Neural cell (in vitro differentiated cells): ENCODE data around the gene DNAH17. TPM values are rescaled to one million over a fixed set of nuclear protein-coding genes. Genes with fewer than 3 reads are reported as not detected.

Source experiments
- H2AFZ ChIP-seq: fragments of 200-600, 300-800 bp; sonication (generic), shearing (Covaris generic); 2 replicates; pipeline ENCODE4 v1.6.0; 2014; ENCODE audit warnings: low read depth, mild to moderate bottlenecking, antibody characterized with exemption, low read length, moderate library complexity
- H3F3A ChIP-seq: fragments of 200-600 bp; shearing (Covaris generic); 2 replicates; pipeline ENCODE4 v1.6.1; 2016; ENCODE audit warnings: mild to moderate bottlenecking, moderate library complexity, mixed read lengths, antibody characterized with exemption, low read length; ENCODE audit not compliant: insufficient read depth, poor library complexity, severe bottlenecking
- H3K27ac ChIP-seq: fragments of 200-600, 300-800 bp; sonication (generic), shearing (Covaris generic); 2 replicates; pipeline ENCODE4 v1.5.1; 2014; ENCODE audit warnings: mild to moderate bottlenecking, low read length, moderate library complexity
- H3K27me3 ChIP-seq: fragments of 300-800, 200-600 bp; sonication (generic), shearing (Covaris generic); 2 replicates; pipeline ENCODE4 v1.6.0; 2014; ENCODE audit warnings: mild to moderate bottlenecking, low read depth, low read length, moderate library complexity; ENCODE audit not compliant: insufficient read depth
- H3K36me3 ChIP-seq: fragments of 300-800, 200-600 bp; sonication (generic), shearing (Covaris generic); 2 replicates; pipeline ENCODE4 v1.5.1; 2014; ENCODE audit warnings: mild to moderate bottlenecking, antibody characterized with exemption, low read length, moderate library complexity; ENCODE audit not compliant: insufficient read depth
- H3K4me2 ChIP-seq: fragments of 300-800, 200-600 bp; sonication (generic), shearing (Covaris generic); 2 replicates; pipeline ENCODE4 v1.6.0; 2014; ENCODE audit warnings: mild to moderate bottlenecking, low read length
- H3K4me3 ChIP-seq: fragments of 300-800, 200-600 bp; sonication (generic), shearing (Covaris generic); 2 replicates; pipeline ENCODE4 v1.5.1; 2014; ENCODE audit warnings: mild to moderate bottlenecking, low read length, moderate library complexity
- H3K79me2 ChIP-seq: fragments of 200-600 bp; shearing (Covaris generic); replicated peaks from 2 replicates; pipeline ENCODE4 v1.6.0; 2014; ENCODE audit warnings: mild to moderate bottlenecking, low read length, moderate library complexity; ENCODE audit not compliant: insufficient read depth
- H3K9ac ChIP-seq: fragments of 300-800, 200-600 bp; sonication (generic), shearing (Covaris generic); 2 replicates; pipeline ENCODE4 v1.6.1; 2016; ENCODE audit warnings: mild to moderate bottlenecking, low read length, mixed read lengths
- H3K9me2 ChIP-seq: fragments of 200-600 bp; shearing (Covaris generic); 2 replicates; pipeline ENCODE4 v1.6.1; 2016; ENCODE audit warnings: mild to moderate bottlenecking, low read length, mixed read lengths; ENCODE audit not compliant: insufficient read depth
- H3K9me3 ChIP-seq: fragments of 200-600, 300-800 bp; sonication (generic), shearing (Covaris generic); 2 replicates; pipeline ENCODE4 v1.6.1; 2016; ENCODE audit warnings: mild to moderate bottlenecking, mixed run types, low read length, moderate library complexity, mixed read lengths
- H4K20me1 ChIP-seq: fragments of 200-600 bp; shearing (Covaris generic); 2 replicates; pipeline ENCODE4 v1.6.1; 2016; ENCODE audit warnings: mild to moderate bottlenecking, mixed run types; ENCODE audit not compliant: insufficient read depth
- EP300 ChIP-seq: fragments of 450-650 bp; conservative IDR thresholded peaks from 2 replicates; pipeline ENCODE4 v1.6.1; 2014; ENCODE audit warnings: antibody characterized with exemption, mild to moderate bottlenecking, moderate library complexity; ENCODE audit not compliant: poor library complexity, severe bottlenecking
- EZH2 ChIP-seq: fragments of 200-600, 300-800 bp; shearing (Covaris generic), sonication (generic); IDR thresholded peaks from 2 replicates; pipeline ENCODE4 v1.6.1; 2014; ENCODE audit warnings: antibody characterized with exemption, low read length, borderline replicate concordance, mild to moderate bottlenecking; ENCODE audit not compliant: insufficient read depth, poor library complexity, severe bottlenecking
- MXI1 ChIP-seq: fragments of 450-650 bp; conservative IDR thresholded peaks from 2 replicates; pipeline ENCODE4 v1.6.1; 2014; ENCODE audit warnings: antibody characterized with exemption, mild to moderate bottlenecking; ENCODE audit not compliant: poor library complexity, severe bottlenecking
- POLR2AphosphoS5 ChIP-seq: IDR thresholded peaks from 2 replicates; pipeline ENCODE4 v1.6.1; 2012
- RAD21 ChIP-seq: fragments of 450-650 bp; conservative IDR thresholded peaks from 2 replicates; pipeline ENCODE4 v1.6.1; 2014; ENCODE audit warnings: antibody characterized with exemption, mild to moderate bottlenecking, moderate library complexity
- SMC3 ChIP-seq: fragments of 450-650 bp; conservative IDR thresholded peaks from 2 replicates; pipeline ENCODE4 v1.6.1; 2014; ENCODE audit warnings: antibody characterized with exemption, mild to moderate bottlenecking, moderate library complexity; ENCODE audit not compliant: poor library complexity
- TAF1 ChIP-seq: IDR thresholded peaks from 2 replicates; pipeline ENCODE4 v1.6.1; 2012; ENCODE audit warnings: low read depth
- polyA plus RNA-seq: library from polyadenylated mRNA; depleted of rRNA; stranded (reverse); fragments of >200 nt; gene quantifications from 2 replicates; pipeline ENCODE4 v1.2.3, GENCODE V29; 2014
- TF ChIP-seq, protein P1 (sequence below): IDR thresholded peaks from 2 replicates; pipeline ENCODE4 v1.6.1; 2012; ENCODE audit warnings: borderline replicate concordance
- TF ChIP-seq, protein P2 (sequence below): fragments of 450-650 bp; IDR thresholded peaks from 2 replicates; pipeline ENCODE4 v1.5.1; 2014; ENCODE audit warnings: antibody characterized with exemption, mild to moderate bottlenecking, moderate library complexity; ENCODE audit not compliant: poor library complexity, severe bottlenecking

Gene DNAH17
- polyA plus RNA-seq, 1 donor from 2014 or later = not detected

- no peaks in the 10 kb centered on the region for H3F3A ChIP-seq
- no peaks in the 10 kb centered on the region for H3K9me3 ChIP-seq
- TF ChIP-seq SMC3 (peak; percentile 83), RAD21 (peak; percentile 86), EZH2 (no peak)
- TF ChIP-seq, protein P1, sequence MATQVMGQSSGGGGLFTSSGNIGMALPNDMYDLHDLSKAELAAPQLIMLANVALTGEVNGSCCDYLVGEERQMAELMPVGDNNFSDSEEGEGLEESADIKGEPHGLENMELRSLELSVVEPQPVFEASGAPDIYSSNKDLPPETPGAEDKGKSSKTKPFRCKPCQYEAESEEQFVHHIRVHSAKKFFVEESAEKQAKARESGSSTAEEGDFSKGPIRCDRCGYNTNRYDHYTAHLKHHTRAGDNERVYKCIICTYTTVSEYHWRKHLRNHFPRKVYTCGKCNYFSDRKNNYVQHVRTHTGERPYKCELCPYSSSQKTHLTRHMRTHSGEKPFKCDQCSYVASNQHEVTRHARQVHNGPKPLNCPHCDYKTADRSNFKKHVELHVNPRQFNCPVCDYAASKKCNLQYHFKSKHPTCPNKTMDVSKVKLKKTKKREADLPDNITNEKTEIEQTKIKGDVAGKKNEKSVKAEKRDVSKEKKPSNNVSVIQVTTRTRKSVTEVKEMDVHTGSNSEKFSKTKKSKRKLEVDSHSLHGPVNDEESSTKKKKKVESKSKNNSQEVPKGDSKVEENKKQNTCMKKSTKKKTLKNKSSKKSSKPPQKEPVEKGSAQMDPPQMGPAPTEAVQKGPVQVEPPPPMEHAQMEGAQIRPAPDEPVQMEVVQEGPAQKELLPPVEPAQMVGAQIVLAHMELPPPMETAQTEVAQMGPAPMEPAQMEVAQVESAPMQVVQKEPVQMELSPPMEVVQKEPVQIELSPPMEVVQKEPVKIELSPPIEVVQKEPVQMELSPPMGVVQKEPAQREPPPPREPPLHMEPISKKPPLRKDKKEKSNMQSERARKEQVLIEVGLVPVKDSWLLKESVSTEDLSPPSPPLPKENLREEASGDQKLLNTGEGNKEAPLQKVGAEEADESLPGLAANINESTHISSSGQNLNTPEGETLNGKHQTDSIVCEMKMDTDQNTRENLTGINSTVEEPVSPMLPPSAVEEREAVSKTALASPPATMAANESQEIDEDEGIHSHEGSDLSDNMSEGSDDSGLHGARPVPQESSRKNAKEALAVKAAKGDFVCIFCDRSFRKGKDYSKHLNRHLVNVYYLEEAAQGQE = no peak
- TF ChIP-seq, protein P2, sequence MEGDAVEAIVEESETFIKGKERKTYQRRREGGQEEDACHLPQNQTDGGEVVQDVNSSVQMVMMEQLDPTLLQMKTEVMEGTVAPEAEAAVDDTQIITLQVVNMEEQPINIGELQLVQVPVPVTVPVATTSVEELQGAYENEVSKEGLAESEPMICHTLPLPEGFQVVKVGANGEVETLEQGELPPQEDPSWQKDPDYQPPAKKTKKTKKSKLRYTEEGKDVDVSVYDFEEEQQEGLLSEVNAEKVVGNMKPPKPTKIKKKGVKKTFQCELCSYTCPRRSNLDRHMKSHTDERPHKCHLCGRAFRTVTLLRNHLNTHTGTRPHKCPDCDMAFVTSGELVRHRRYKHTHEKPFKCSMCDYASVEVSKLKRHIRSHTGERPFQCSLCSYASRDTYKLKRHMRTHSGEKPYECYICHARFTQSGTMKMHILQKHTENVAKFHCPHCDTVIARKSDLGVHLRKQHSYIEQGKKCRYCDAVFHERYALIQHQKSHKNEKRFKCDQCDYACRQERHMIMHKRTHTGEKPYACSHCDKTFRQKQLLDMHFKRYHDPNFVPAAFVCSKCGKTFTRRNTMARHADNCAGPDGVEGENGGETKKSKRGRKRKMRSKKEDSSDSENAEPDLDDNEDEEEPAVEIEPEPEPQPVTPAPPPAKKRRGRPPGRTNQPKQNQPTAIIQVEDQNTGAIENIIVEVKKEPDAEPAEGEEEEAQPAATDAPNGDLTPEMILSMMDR = peak; percentile 89
- no peaks in the 10 kb centered on the region for H3K36me3 ChIP-seq
- no peak overlapping the region for H3K4me2 ChIP-seq
- no peak overlapping the region for H3K9ac ChIP-seq
- H3K79me2 ChIP-seq = no peaks in the 10 kb centered on the region
- no peaks in the 10 kb centered on the region for H4K20me1 ChIP-seq
- no peak overlapping the region for H3K4me3 ChIP-seq
- H3K9me2 ChIP-seq = no peaks in the 10 kb centered on the region
- no peak overlapping the region for H2AFZ ChIP-seq
- no peak overlapping the region for H3K27ac ChIP-seq
- H3K27me3 ChIP-seq = no peaks in the 10 kb centered on the region
Observed at GRCh38 chr17:78421534-78422266, 155.5 kb downstream of the DNAH17 start.

- Histone ChIP-seq H2AFZ (no peak overlapping the region), H4K20me1 (no peaks in the 10 kb centered on the region), H3K9me2 (no peaks in the 10 kb centered on the region), H3K9me3 (no peaks in the 10 kb centered on the region), H3K27ac (no peak overlapping the region), H3K4me2 (no peak overlapping the region), H3K79me2 (no peaks in the 10 kb centered on the region), H3F3A (no peaks in the 10 kb centered on the region), H3K27me3 (no peaks in the 10 kb centered on the region), H3K9ac (no peak overlapping the region), H3K36me3 (no peaks in the 10 kb centered on the region), H3K4me3 (no peak overlapping the region)
- no peak for TF ChIP-seq EP300
- no peak for TF ChIP-seq EZH2
- TF ChIP-seq MXI1 = no peak
- TF ChIP-seq, protein P1 = no peak
- TF ChIP-seq RAD21 = no peak
- TF ChIP-seq TAF1 = no peak
- no peak for TF ChIP-seq POLR2AphosphoS5
- TF ChIP-seq, protein P2 = no peak
- no peak for TF ChIP-seq SMC3
Observed at GRCh38 chr17:78421084-78421533, 156.1 kb downstream of the DNAH17 start.
